ENCODE data around the gene CELF3.
A peak's percentile ranks its signal among the peaks of the same experiment; 100 is the strongest.

CELF3 gene

GRCh38 chr1:151723726-151724370 is 7.2 kb upstream of the CELF3 start:
- no peak for DNase-seq
- intact Hi-C loops (cut with DNase I), result no loop called here

- DNase-seq, result no peak
- intact Hi-C loops (cut with DNase I), result no loop called here
These were observed 5.3 kb upstream of the CELF3 start for GRCh38 chr1:151721788-151722510.

GRCh38 chr1:151720974-151721787 is 4.6 kb upstream of the CELF3 start, which contains the start of gene RIIAD1:
TSS of gene RIIAD1 (plus strand) at chr1:151721522. CDS start at chr1:151721537, 15 bp downstream.
- intact Hi-C loops (cut with DNase I), result no loop called here
- peak in 5 of 42 donors; percentile 35 to 64 (median 55) for DNase-seq

- intact Hi-C loops (cut with DNase I), result no loop called here
- DNase-seq, result no peak
These were observed 4.0 kb upstream of the CELF3 start for GRCh38 chr1:151720554-151720953.

GRCh38 chr1:151720125-151720524 is 3.5 kb upstream of the CELF3 start:
- intact Hi-C loops (cut with DNase I), result no loop called here
- DNase-seq, result no peak

- no peak for DNase-seq
- intact Hi-C loops (cut with DNase I), result loop anchor here (10.0 kb wide), 1 partner anchor 104 kb away; the partner anchor contains the start of gene SNX27
These were observed 2.1 kb upstream of the CELF3 start for GRCh38 chr1:151718666-151719065.

GRCh38 chr1:151718011-151718431 is 1.4 kb upstream of the CELF3 start:
- no peak for DNase-seq
- intact Hi-C loops (cut with DNase I), result loop anchor here (10.0 kb wide), 1 partner anchor 103 kb away; the partner anchor contains the start of gene SNX27

- DNase-seq, result no peak
- intact Hi-C loops (cut with DNase I), result loop anchor here (10.0 kb wide), 1 partner anchor 102 kb away; the partner anchor contains the start of gene SNX27
These were observed 219 bp downstream of the CELF3 start for GRCh38 chr1:151716405-151716762.

GRCh38 chr1:151715726-151716404 is 738 bp downstream of the CELF3 start:
- peak in 2 of 42 donors; percentile 32 to 64 for DNase-seq
- intact Hi-C loops (cut with DNase I), result loop anchor here (10.0 kb wide), 1 partner anchor 101 kb away; the partner anchor contains the start of gene SNX27

GRCh38 chr1:151714820-151715725 is 1.5 kb downstream of the CELF3 start:
- no peak for DNase-seq
- intact Hi-C loops (cut with DNase I), result loop anchor here (10.0 kb wide), 1 partner anchor 100 kb away; the partner anchor contains the start of gene SNX27

- no peak for DNase-seq
- intact Hi-C loops (cut with DNase I), result loop anchor here (10.0 kb wide), 1 partner anchor 99 kb away; the partner anchor contains the start of gene SNX27
These were observed 2.7 kb downstream of the CELF3 start for GRCh38 chr1:151713874-151714273.

- intact Hi-C loops (cut with DNase I), result loop anchor here (10.0 kb wide), 1 partner anchor 98 kb away; the partner anchor contains the start of gene SNX27
- DNase-seq, result no peak
These were observed 3.6 kb downstream of the CELF3 start for GRCh38 chr1:151713044-151713443.

- intact Hi-C loops (cut with DNase I), result loop anchor here (10.0 kb wide), 1 partner anchor 97 kb away; the partner anchor contains the start of gene SNX27
- DNase-seq, result no peak
These were observed 4.7 kb downstream of the CELF3 start for GRCh38 chr1:151711951-151712350.

GRCh38 chr1:151711044-151711800 is 5.4 kb downstream of the CELF3 start:
- intact Hi-C loops (cut with DNase I), result loop anchor here (10.0 kb wide), 1 partner anchor 96 kb away; the partner anchor contains the start of gene SNX27
- peak; percentile 50 to 88 (median 76) for DNase-seq

GRCh38 chr1:151710187-151710840 is 6.3 kb downstream of the CELF3 start:
- DNase-seq, result peak; percentile 80 to 99 (median 93)
- intact Hi-C loops (cut with DNase I), result loop anchor here (10.0 kb wide), 1 partner anchor 96 kb away; the partner anchor contains the start of gene SNX27

- no peak for DNase-seq
- intact Hi-C loops (cut with DNase I), result no loop called here
These were observed 7.7 kb downstream of the CELF3 start for GRCh38 chr1:151708891-151709290.
